Breast epithelium (tissue), 3 donors: ENCODE results near the gene BPHL.

Experiments used
- POLR2A ChIP-seq: fragments of 450-650 bp; IDR thresholded peaks from one replicate; pipeline ENCODE4 v1.6.1; 2016; ENCODE audit warnings: antibody characterized with exemption, mild to moderate bottlenecking, moderate library complexity
- TF ChIP-seq, protein P1 (sequence below), 3 donors: fragments of 450-650 bp; IDR thresholded peaks; one replicate each; pipeline ENCODE4 v1.5.1; 2016 to 2017; ENCODE audit warnings: antibody characterized with exemption in 3 of 3, mild to moderate bottlenecking in 3 of 3, moderate library complexity in 3 of 3

- TF ChIP-seq, protein P1, sequence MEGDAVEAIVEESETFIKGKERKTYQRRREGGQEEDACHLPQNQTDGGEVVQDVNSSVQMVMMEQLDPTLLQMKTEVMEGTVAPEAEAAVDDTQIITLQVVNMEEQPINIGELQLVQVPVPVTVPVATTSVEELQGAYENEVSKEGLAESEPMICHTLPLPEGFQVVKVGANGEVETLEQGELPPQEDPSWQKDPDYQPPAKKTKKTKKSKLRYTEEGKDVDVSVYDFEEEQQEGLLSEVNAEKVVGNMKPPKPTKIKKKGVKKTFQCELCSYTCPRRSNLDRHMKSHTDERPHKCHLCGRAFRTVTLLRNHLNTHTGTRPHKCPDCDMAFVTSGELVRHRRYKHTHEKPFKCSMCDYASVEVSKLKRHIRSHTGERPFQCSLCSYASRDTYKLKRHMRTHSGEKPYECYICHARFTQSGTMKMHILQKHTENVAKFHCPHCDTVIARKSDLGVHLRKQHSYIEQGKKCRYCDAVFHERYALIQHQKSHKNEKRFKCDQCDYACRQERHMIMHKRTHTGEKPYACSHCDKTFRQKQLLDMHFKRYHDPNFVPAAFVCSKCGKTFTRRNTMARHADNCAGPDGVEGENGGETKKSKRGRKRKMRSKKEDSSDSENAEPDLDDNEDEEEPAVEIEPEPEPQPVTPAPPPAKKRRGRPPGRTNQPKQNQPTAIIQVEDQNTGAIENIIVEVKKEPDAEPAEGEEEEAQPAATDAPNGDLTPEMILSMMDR (IDR thresholded peaks at IDR 0.05) = no peak
- TF ChIP-seq POLR2A = no peak
Observed at GRCh38 chr6:3194535-3195419, 76.3 kb downstream of the BPHL start.
